Activated naive CD4-positive, alpha-beta T cell treated with anti-CD3 and anti-CD28 coated beads, Interleukin-2, amount 50 U/mL, for 24 hours (primary cell): Measurements from ENCODE around the gene WDR77.

ENCODE experiments used
- H3K27ac Mint-ChIP-seq: one replicate; pipeline ENCODE4 v1.8.0; 2021; ENCODE audit warnings: mild to moderate bottlenecking, mixed read lengths
- H3K27me3 Mint-ChIP-seq: one replicate; pipeline ENCODE4 v1.8.0; 2021; ENCODE audit warnings: mixed read lengths
- H3K36me3 Mint-ChIP-seq: one replicate; pipeline ENCODE4 v1.8.0; 2021; ENCODE audit warnings: mixed read lengths
- H3K4me1 Mint-ChIP-seq: one replicate; pipeline ENCODE4 v1.8.0; 2021; ENCODE audit warnings: mixed read lengths
- H3K4me3 Mint-ChIP-seq: one replicate; pipeline ENCODE4 v1.8.0; 2021; ENCODE audit warnings: mild to moderate bottlenecking, mixed read lengths
- H3K9me3 Mint-ChIP-seq: one replicate; pipeline ENCODE4 v1.8.0; 2021; ENCODE audit warnings: mixed read lengths

WDR77 gene

DNA sequence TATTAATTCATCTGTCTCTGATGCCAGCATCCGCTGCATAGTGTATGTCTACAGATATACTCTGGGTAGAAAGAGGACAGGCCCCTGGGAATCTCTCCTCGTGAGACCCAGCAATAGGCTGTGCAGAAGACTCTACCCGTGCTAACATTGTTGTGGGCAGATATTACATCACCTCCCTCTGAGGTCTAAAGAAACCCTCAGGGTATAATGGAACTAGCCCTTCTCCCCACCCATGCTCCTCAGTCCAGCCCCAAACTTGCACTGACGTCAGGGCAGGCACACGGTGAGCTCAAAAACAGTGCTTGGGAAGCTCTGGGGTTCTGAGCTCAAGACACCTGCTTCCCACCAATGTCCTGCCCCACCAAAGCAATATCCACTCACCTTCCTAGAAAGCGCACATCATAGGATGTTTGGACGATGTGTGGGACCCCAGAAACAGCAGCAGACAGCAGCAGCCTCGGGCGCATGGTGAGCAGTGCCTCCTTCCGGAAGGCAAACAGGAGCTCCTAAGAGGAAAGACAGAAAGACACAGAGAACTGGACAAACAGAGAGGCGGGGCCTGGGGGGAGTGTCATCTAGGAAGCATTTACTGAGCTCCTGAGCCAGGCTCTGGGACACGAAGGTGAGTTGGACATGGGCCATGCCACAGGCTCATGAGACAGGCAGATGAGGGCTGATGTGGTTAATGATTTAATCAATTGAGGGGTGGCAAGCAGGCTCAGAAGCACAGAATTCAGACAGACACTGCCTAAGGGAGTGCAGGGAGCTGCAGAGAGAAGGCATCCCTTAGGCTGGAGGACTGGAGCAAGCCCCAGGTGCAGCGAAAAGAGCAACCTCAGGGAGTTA lies 26.3 kb downstream of the WDR77 start:
- peaks cover 14% of the 10 kb centered on the region for H3K36me3 Mint-ChIP-seq
- no peaks in the 10 kb centered on the region for H3K27me3 Mint-ChIP-seq
- H3K4me3 Mint-ChIP-seq, result no peak overlapping the region
- no peaks in the 10 kb centered on the region for H3K9me3 Mint-ChIP-seq
- peaks cover 5% of the 10 kb centered on the region for H3K4me1 Mint-ChIP-seq
- H3K27ac Mint-ChIP-seq, result no peak overlapping the region

DNA sequence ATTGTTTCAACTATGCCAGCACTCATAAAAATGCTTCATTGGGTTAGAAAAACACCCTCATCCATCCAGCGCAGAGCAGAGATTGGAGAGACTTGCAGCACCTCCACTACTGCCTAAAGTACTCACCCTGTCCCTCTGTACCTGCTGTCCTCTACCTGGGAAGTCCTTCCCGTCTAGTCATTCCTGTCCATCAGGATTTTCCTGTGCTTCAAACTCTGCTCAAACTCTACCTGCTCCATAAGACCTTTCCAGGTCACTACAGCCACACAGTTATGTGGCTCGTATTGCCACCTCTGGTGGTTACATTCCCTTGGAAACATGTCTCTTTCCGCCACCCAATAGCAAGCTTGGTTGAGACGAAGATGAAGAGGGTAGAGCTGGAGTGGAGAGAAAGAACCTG lies 28.7 kb downstream of the WDR77 start:
- Mint-ChIP-seq H3K4me3 (no peak overlapping the region), H3K27ac (no peak overlapping the region), H3K27me3 (no peaks in the 10 kb centered on the region), H3K9me3 (no peaks in the 10 kb centered on the region), H3K4me1 (no peaks in the 10 kb centered on the region), H3K36me3 (peaks cover 18% of the 10 kb centered on the region)

DNA sequence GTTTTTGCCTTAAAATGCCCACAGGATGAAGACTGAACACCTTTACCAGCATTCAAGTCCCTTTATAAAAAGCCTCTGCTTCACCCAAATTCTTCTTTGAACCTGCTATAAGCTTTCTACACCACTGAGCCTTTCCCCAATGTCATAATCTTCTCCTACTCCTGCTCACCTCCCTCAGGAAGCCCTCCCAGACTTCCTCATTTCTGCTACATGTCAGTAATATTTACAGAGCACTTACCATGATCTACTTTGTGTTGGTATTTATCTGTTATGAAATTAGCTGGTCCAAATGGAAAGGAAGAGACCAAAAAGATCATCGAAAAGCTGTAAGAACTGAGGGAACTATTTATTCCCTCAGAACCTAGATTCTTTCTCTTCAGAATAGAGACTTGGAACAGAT lies 30.0 kb downstream of the WDR77 start:
- Mint-ChIP-seq H3K36me3 (peaks cover 18% of the 10 kb centered on the region), H3K27ac (no peak overlapping the region), H3K4me1 (no peaks in the 10 kb centered on the region), H3K27me3 (no peaks in the 10 kb centered on the region), H3K4me3 (no peak overlapping the region), H3K9me3 (no peaks in the 10 kb centered on the region)

DNA sequence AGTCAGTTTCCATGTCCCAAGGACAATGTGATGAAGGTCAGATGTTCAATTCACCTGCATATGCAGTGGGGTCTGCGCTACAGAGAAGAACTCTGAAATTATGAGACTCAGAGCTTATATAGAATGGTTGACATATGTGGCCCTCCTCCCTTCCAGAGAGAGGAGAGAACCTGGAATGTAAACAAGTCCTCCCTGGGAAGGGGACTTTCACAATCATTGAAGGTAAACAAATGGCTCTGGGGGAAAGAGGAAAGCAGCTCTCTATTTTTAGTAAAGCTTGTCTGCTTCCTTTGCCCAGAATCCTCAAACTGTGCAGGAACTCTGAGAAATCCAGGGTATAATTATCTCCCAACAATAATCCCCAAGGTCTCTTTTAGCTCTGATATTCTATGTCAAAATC lies 31.3 kb downstream of the WDR77 start:
- Mint-ChIP-seq H3K4me3 (no peak overlapping the region), H3K9me3 (no peaks in the 10 kb centered on the region), H3K27ac (no peak overlapping the region), H3K4me1 (no peaks in the 10 kb centered on the region), H3K36me3 (peaks cover 20% of the 10 kb centered on the region), H3K27me3 (no peaks in the 10 kb centered on the region)

DNA sequence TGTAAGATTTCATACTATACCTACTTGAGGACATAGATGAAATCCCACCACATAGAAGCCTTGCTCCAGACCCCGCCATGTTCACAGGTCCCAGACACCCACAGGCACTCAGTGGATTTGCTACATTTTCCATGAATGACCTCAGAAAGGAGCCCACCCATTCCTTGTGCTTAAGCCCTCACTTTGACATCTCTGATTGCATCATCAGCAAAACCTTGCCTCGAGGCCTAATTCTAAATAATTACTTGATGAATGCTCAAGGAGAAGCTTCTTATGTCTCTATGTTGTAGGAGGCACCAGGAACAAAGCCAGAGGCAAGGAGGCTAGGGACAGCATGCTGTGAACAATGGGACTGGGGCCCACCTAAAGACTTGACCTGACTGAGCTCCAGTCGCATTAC lies 33.6 kb downstream of the WDR77 start:
- H3K4me3 Mint-ChIP-seq, result no peak overlapping the region
- H3K4me1 Mint-ChIP-seq, result no peaks in the 10 kb centered on the region
- H3K36me3 Mint-ChIP-seq, result peaks cover 18% of the 10 kb centered on the region
- no peak overlapping the region for H3K27ac Mint-ChIP-seq
- H3K27me3 Mint-ChIP-seq, result no peaks in the 10 kb centered on the region
- no peaks in the 10 kb centered on the region for H3K9me3 Mint-ChIP-seq

DNA sequence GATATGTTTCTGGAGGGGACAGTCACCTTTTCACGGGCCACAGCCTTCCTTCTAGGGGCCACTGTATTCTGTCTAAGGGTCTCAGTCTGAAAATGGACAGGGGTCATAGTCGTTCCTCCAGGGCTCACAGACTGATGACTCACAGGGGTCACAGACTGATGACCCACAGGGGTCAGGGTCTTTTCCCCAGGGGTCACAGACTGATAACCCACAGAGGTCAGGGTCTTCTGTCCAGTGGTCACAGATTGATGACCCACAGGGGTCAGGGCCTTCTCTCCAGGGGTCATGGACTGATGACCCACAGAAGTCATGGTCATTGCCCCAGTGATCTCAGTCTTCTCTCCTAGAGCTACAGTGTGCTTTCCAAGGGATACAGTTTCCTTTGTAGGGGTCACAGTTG lies 34.3 kb downstream of the WDR77 start:
- Mint-ChIP-seq H3K4me3 (no peak overlapping the region), H3K27me3 (no peaks in the 10 kb centered on the region), H3K9me3 (no peaks in the 10 kb centered on the region), H3K4me1 (no peaks in the 10 kb centered on the region), H3K36me3 (peaks cover 17% of the 10 kb centered on the region), H3K27ac (no peak overlapping the region)

DNA sequence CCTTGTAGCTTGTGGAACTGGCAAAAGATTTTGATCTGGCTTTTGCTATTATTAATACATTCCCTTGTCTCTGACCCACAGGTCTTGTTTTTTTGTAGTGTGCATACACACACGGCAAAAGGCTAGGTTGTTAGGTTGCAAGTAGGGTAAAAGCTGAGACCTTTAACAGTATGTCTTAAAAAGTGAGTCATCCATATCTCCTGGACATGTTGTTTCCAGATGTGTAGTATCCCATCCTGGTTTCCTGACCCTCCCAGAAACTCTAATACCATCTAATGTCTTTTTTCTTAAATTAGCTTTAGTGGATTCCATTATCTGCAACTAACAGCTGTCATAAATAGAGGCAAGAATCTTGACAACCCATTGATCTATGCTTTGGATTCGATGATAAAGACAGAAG lies 36.2 kb downstream of the WDR77 start:
- H3K27ac Mint-ChIP-seq, result no peak overlapping the region
- peaks cover 6% of the 10 kb centered on the region for H3K36me3 Mint-ChIP-seq
- no peaks in the 10 kb centered on the region for H3K9me3 Mint-ChIP-seq
- no peak overlapping the region for H3K4me3 Mint-ChIP-seq
- no peaks in the 10 kb centered on the region for H3K27me3 Mint-ChIP-seq
- no peaks in the 10 kb centered on the region for H3K4me1 Mint-ChIP-seq

DNA sequence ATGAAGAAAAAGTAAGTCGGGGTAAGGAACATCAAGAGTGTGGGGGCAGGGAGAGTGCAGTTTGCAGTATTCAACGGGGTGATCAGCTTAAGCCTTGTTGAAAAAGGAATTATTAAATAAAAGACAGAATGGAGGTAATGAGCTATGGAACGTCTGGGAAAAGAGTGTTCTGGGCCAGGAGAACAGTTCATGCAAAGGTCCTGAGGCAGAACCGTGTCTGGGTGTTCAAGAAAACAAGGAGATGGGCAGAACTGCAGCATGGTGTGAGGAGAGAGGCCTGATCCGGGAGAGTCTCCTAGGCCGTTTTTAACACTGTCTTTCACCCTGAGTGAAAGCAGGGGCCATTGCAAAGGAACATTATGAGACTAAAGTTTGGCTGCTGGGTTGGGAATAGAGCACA lies 41.8 kb downstream of the WDR77 start:
- H3K4me1 Mint-ChIP-seq, result peaks cover 29% of the 10 kb centered on the region
- no peaks in the 10 kb centered on the region for H3K9me3 Mint-ChIP-seq
- H3K4me3 Mint-ChIP-seq, result no peak overlapping the region
- no peaks in the 10 kb centered on the region for H3K36me3 Mint-ChIP-seq
- H3K27ac Mint-ChIP-seq, result no peak overlapping the region
- H3K27me3 Mint-ChIP-seq, result no peaks in the 10 kb centered on the region

DNA sequence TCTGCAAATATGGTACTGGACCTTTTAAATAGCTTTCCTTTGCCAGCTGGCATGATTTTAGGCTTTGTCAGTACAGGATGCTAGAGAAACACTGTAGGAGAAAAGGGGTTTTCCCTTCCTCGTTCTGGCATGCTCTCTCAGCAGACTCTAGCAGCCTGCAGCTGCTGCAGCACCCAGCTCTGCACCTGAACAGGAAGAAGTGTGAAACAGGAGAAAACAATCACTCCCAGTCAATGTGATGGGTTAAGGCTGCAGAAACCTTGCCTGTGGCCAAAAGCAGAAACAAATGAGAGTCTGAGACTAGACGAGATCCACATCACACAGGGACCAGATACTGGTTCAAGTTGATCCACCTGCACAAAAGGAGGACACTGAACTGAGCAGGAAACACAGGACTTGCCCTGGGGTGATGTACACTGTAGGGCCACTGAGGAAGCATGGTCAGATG lies 42.7 kb downstream of the WDR77 start:
- Mint-ChIP-seq H3K27me3 (no peaks in the 10 kb centered on the region), H3K9me3 (no peaks in the 10 kb centered on the region), H3K4me3 (peak overlapping the region; percentile 19), H3K36me3 (no peaks in the 10 kb centered on the region), H3K4me1 (peaks cover 34% of the 10 kb centered on the region), H3K27ac (peak overlapping the region; percentile 73)

DNA sequence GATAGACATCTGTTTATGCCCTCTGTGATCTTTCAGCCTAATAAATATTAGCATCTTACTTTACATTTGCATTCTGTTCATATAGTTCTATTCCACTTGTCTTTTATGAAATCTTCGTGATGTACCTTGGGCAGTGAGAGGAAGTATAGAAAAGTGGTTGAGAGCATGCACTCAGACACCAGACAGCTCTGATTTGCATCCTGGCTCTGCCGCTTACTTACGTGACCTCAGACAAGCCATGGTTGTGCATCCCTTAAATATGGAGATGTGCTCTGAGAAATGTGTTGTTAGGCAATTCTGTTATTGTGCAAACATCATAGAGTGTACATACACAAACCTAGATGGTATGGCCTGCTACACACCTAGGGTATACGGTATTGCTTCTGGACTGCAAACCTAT lies 44.5 kb downstream of the WDR77 start:
- Mint-ChIP-seq H3K27ac (no peak overlapping the region), H3K4me3 (no peak overlapping the region), H3K27me3 (no peaks in the 10 kb centered on the region), H3K4me1 (peaks cover 41% of the 10 kb centered on the region), H3K9me3 (no peaks in the 10 kb centered on the region), H3K36me3 (no peaks in the 10 kb centered on the region)

DNA sequence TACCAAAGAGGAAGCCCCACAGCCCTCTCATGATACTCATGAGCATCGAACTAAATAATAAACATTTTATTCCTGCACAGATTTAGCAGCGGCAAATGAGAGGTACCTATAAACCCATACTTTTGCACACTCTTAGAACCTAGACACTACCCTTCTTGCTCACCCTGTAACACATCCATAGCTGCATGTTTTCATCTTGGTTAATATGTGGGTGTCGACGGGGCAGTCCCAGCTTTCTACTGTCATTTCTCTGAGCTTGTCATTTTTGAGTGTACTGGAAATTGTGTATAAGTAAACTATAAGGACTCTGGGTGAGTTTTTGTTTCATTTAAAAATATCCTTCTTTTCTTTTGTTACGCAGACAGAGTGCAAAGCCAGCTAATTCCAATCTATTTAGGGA lies 47.0 kb downstream of the WDR77 start:
- H3K36me3 Mint-ChIP-seq, result no peaks in the 10 kb centered on the region
- H3K27ac Mint-ChIP-seq, result no peak overlapping the region
- H3K9me3 Mint-ChIP-seq, result no peaks in the 10 kb centered on the region
- no peak overlapping the region for H3K4me3 Mint-ChIP-seq
- H3K4me1 Mint-ChIP-seq, result peaks cover 39% of the 10 kb centered on the region
- no peaks in the 10 kb centered on the region for H3K27me3 Mint-ChIP-seq

DNA sequence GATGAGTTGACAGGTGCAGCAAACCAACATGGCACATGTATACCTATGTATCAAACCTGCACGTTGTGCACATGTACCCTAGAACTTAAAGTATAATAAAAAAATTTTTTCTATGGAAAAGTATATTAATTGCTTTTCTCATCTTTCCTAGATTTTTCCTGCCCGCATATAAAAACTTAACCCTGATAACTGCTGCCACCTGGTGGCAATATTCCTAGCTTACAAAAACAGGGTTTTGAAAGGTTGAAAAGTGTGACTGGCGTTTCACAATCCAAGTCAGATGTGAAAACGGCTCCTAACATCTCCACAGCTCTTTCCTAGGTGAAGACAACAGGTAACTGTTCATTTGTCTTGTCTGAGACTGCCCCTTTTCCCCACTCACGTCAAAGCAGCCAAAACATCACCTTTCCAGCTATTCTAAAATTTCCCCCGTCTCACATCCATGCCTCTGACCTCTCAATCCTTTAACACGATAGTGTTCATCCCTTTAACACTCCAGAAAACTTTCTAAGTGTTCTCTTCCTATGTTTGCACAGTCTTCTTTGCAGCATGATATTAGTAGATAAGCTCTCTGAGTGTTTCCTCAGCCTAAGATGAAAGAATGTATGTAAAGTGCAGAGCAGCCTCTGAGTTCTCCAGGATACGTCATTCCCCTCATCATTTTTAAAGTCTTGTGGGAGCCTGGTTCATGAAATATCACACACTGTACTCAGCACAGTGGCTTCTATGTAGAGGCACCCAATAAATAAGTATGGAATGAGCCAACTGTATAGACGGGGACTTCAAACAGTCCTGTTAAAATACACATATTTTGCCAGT lies 49.1 kb downstream of the WDR77 start:
- Mint-ChIP-seq H3K36me3 (no peaks in the 10 kb centered on the region), H3K27ac (no peak overlapping the region), H3K4me3 (no peak overlapping the region), H3K9me3 (no peaks in the 10 kb centered on the region), H3K4me1 (peaks cover 18% of the 10 kb centered on the region), H3K27me3 (no peaks in the 10 kb centered on the region)

DNA sequence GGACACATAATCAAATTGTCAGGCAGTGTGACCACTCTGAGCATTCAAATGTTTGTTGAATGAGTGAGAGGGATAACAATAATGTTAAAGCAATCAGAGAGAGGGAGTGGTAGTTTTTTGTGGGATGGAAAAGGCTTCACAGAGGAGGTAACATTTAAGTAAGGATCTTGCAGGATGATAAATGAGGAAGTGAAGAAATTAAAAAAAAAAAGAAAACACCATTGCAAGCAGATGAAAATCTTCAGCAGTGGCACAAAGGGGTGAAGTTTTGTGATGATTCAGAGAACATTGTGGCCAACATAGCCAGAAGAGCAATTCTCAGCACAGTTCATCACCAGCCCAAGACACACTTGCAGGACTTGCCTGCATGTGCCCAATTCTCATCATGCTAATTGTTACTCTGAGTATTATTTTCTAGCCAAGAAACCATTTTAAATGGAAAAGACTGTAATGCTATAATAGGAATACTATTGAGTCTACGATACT lies 56.6 kb downstream of the WDR77 start:
- Mint-ChIP-seq H3K36me3 (no peaks in the 10 kb centered on the region), H3K4me3 (no peak overlapping the region), H3K27me3 (no peaks in the 10 kb centered on the region), H3K9me3 (no peaks in the 10 kb centered on the region), H3K4me1 (no peaks in the 10 kb centered on the region), H3K27ac (no peak overlapping the region)

DNA sequence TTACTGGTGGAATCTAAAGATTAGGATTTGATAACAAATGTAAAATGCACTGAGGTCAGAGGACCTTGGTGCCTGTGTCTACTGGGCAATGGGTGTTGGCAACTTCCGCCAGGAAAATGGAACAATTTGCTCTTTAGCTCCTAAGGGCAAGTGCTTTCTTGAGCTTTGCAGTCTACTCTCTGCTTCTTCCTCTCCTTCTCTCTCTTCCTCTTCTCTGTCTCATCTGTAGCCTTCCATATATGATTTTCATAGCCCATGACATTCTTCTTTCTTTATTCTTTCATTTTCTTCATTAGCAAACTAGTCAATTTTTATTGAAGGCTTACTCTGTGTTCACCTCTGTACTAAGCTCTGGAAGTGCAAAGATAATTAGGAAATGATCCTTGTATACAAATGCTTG lies 57.0 kb downstream of the WDR77 start:
- Mint-ChIP-seq H3K4me3 (no peak overlapping the region), H3K27ac (no peak overlapping the region), H3K9me3 (no peaks in the 10 kb centered on the region), H3K36me3 (no peaks in the 10 kb centered on the region), H3K27me3 (no peaks in the 10 kb centered on the region), H3K4me1 (no peaks in the 10 kb centered on the region)
